GM12872 (cell line): ENCODE measurements around the gene TEDC1.

ENCODE experiments used
- CTCF ChIP-seq: IDR thresholded peaks from 3 replicates; pipeline ENCODE4 v1.5.1; 2011; ENCODE audit warnings: low read depth, mild to moderate bottlenecking, low read length, moderate library complexity; ENCODE audit not compliant: insufficient read depth

The TEDC1 gene

GRCh38 chr14:105525861-105526775 lies 35.1 kb downstream of the TEDC1 start, which contains the start of gene TMEM121:
TMEM121 (plus strand) TSS chr14:105526583; CDS start chr14:105528835, 2,252 bp downstream.
- no peak for TF ChIP-seq CTCF

DNA sequence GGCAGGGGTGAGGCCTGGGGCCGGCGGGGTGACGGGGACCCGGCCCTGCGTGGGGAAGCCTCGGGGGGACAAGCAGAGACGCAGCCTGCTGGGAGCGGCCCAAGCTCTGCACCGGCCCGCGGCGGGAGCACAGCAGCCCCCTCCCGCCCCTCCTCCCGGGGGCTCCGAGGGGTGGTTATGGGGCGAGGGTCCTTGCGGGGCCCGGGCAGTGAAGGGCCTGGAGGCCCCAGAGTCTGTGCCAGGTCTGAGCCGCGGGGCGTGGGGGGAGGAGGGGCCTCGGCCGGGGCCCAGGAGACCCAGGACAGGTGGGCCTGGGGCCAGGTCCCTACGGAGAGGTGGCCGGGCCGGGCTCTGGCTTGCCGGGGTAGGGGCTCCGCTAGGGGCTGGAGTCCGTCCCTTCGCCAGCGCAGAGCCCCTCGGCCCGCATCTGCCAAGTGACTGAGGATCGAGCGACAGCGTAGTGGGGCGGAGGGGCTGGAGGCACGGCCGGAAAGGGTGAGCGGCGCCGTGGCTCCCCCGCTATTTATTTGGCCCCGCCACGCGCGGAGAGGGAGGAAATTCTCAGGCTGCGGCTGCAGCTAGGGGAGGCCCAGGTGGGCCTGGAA lies 35.8 kb downstream of the TEDC1 start:
- TF ChIP-seq CTCF: no peak

GRCh38 chr14:105527381-105527825 lies 36.4 kb downstream of the TEDC1 start:
- no peak for TF ChIP-seq CTCF

- peak; percentile 85 for TF ChIP-seq CTCF
Observed at GRCh38 chr14:105527826-105528585, 37.0 kb downstream of the TEDC1 start.

DNA sequence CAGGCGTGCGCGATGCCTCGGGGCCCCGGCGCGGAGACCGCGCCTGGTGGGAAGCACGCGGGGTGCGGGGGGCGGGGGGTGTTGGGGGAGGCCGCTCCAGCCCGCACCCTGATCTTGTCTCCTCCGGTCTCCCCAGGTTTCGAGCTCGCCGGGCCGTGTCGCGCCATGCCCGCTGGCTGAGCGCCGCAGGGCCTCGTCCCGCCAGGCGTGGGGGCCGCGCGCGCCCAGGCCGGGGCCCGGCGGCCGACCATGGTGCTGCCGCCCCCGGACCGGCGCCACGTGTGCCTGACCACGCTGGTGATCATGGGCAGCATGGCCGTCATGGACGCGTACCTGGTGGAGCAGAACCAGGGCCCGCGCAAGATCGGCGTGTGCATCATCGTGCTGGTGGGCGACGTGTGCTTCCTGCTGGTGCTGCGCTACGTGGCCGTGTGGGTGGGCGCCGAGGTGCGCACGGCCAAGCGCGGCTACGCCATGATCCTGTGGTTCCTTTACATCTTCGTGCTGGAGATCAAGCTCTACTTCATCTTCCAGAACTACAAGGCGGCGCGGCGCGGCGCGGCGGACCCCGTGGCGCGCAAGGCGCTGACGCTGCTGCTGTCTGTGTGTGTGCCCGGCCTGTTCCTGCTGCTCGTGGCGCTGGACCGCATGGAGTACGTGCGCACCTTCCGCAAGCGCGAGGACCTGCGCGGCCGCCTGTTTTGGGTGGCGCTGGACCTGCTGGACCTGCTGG lies 37.7 kb downstream of the TEDC1 start:
- no peak for TF ChIP-seq CTCF

DNA sequence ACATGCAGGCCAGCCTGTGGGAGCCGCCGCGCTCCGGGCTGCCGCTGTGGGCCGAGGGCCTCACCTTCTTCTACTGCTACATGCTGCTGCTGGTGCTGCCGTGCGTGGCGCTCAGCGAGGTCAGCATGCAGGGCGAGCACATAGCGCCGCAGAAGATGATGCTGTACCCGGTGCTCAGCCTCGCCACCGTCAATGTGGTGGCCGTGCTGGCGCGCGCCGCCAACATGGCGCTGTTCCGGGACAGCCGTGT lies 38.2 kb downstream of the TEDC1 start:
- no peak for TF ChIP-seq CTCF
